BJ (cell line): ENCODE results near the gene IQCH. TPM values are rescaled to one million over a fixed set of nuclear protein-coding genes. Genes with fewer than 3 reads are reported as not detected.
A peak's percentile ranks its signal among the peaks of the same experiment; 100 is the strongest.
"Not testable (repeated sequence)": the region's sequence is repeated elsewhere in the genome, so short reads cannot be mapped to it uniquely, and the experiment has no call there.

Experiments
- CTCF ChIA-PET: fragments of 350-600 bp; formaldehyde crosslinking; extraction: SDS; loops from one replicate; lab custom pipeline; 2021; ENCODE audit warnings: antibody characterized with exemption, inconsistent platforms; lab: Yijun Ruan, JAX
- POLR2A ChIA-PET: fragments of 300-600 bp; sonication (Branson Sonifier 250); formaldehyde crosslinking; extraction: SDS; loops from one replicate; lab custom pipeline; 2021; ENCODE audit warnings: antibody characterized with exemption; lab: Charles Lee
- DNase-seq: peaks from one replicate; pipeline ENCODE4 v3.0.0-alpha.2; 2011; ENCODE audit warnings: low read depth
- H3K27me3 ChIP-seq: 2 replicates; pipeline ENCODE4 v1.6.0; 2011; ENCODE audit warnings: low read length; ENCODE audit not compliant: control insufficient read depth, insufficient read depth
- H3K36me3 ChIP-seq: 2 replicates; pipeline ENCODE4 v1.5.1; 2011; ENCODE audit warnings: low read length; ENCODE audit not compliant: control insufficient read depth, insufficient read depth
- H3K4me3 ChIP-seq: 2 replicates; pipeline ENCODE4 v1.5.1; 2011; ENCODE audit warnings: low read depth, mild to moderate bottlenecking, control low read depth, low read length
- polyA plus RNA-seq: library from polyadenylated mRNA; depleted of rRNA; stranded (reverse); fragments of >200 nt; gene quantifications from 2 replicates; pipeline ENCODE4 v1.2.3, GENCODE V29; 2011
- TF ChIP-seq, protein P1 (sequence below): IDR thresholded peaks from 2 replicates; pipeline ENCODE4 v1.5.1; 2011; ENCODE audit warnings: low read depth, mild to moderate bottlenecking, control low read depth, inconsistent platforms, low read length, moderate library complexity; ENCODE audit not compliant: insufficient read depth

IQCH gene
- polyA plus RNA-seq, 1 experiment = 0.82 TPM

- TF ChIP-seq, protein P1, sequence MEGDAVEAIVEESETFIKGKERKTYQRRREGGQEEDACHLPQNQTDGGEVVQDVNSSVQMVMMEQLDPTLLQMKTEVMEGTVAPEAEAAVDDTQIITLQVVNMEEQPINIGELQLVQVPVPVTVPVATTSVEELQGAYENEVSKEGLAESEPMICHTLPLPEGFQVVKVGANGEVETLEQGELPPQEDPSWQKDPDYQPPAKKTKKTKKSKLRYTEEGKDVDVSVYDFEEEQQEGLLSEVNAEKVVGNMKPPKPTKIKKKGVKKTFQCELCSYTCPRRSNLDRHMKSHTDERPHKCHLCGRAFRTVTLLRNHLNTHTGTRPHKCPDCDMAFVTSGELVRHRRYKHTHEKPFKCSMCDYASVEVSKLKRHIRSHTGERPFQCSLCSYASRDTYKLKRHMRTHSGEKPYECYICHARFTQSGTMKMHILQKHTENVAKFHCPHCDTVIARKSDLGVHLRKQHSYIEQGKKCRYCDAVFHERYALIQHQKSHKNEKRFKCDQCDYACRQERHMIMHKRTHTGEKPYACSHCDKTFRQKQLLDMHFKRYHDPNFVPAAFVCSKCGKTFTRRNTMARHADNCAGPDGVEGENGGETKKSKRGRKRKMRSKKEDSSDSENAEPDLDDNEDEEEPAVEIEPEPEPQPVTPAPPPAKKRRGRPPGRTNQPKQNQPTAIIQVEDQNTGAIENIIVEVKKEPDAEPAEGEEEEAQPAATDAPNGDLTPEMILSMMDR = no peak
- H3K4me3 ChIP-seq = peak overlapping the region; percentile 99
- H3K36me3 ChIP-seq = no peaks in the 10 kb centered on the region
- ChIA-PET CTCF (interaction anchor here (0.9 kb wide), 1 partner anchor 9 kb away, joined by 3 read pairs; no protein-coding TSS in a partner anchor), POLR2A (no interaction called here)
- no peak for DNase-seq
- no peaks in the 10 kb centered on the region for H3K27me3 ChIP-seq
Observed at GRCh38 chr15:67253101-67253500, 1.5 kb upstream of the IQCH start.

- POLR2A ChIA-PET = interaction anchor here (0.6 kb wide), 1 partner anchor 157 kb away, joined by 3 read pairs; no protein-coding TSS in a partner anchor
- CTCF ChIA-PET = interaction anchor here (0.5 to 0.9 kb wide), 2 partner anchors 9 to 165 kb away, joined by 3 read pairs; no protein-coding TSS in a partner anchor
- no peak for DNase-seq
- Histone ChIP-seq H3K4me3 (peak overlapping the region; percentile 99), H3K36me3 (no peaks in the 10 kb centered on the region), H3K27me3 (no peaks in the 10 kb centered on the region)
- TF ChIP-seq, protein P1 = no peak
Observed at GRCh38 chr15:67253549-67254237, 893 bp upstream of the IQCH start.

GRCh38 chr15:67256051-67256450 is 1.5 kb downstream of the IQCH start:
- DNase-seq = no peak
- TF ChIP-seq, protein P1 = no peak
- ChIA-PET POLR2A (no interaction called here), CTCF (interaction anchor here (1.0 to 1.1 kb wide), 2 partner anchors 32 to 192 kb away, joined by 3 read pairs; no protein-coding TSS in a partner anchor)
- H3K27me3 ChIP-seq = no peaks in the 10 kb centered on the region
- no peak overlapping the region for H3K4me3 ChIP-seq
- no peaks in the 10 kb centered on the region for H3K36me3 ChIP-seq

- H3K27me3 ChIP-seq, H3K4me3 ChIP-seq, CTCF ChIA-PET, H3K36me3 ChIP-seq, POLR2A ChIA-PET, DNase-seq: not testable (repeated sequence)
Observed at GRCh38 chr15:67258412-67258811, 3.8 kb downstream of the IQCH start.

- POLR2A ChIA-PET = no interaction called here
- CTCF ChIA-PET = no interaction called here
Observed at GRCh38 chr15:67259379-67259778, 4.8 kb downstream of the IQCH start.

More at GRCh38 chr15:67259379-67259778, 4.8 kb downstream of the IQCH start:
- Histone ChIP-seq H3K36me3 (no peaks in the 10 kb centered on the region), H3K27me3 (no peaks in the 10 kb centered on the region), H3K4me3 (no peak overlapping the region)
- TF ChIP-seq, protein P1 = no peak
- no peak for DNase-seq
